NCI-H1105 treated with DMSO at 0.1 percent for 48 hours (cell line): ENCODE results near the gene TCF12.
A peak's percentile ranks its signal among the peaks of the same experiment; 100 is the strongest.

Experiments used
- DNase-seq: peaks from one replicate; lab custom pipeline; 2025; lab: John Stamatoyannopoulos, UW

The TCF12 gene

DNA sequence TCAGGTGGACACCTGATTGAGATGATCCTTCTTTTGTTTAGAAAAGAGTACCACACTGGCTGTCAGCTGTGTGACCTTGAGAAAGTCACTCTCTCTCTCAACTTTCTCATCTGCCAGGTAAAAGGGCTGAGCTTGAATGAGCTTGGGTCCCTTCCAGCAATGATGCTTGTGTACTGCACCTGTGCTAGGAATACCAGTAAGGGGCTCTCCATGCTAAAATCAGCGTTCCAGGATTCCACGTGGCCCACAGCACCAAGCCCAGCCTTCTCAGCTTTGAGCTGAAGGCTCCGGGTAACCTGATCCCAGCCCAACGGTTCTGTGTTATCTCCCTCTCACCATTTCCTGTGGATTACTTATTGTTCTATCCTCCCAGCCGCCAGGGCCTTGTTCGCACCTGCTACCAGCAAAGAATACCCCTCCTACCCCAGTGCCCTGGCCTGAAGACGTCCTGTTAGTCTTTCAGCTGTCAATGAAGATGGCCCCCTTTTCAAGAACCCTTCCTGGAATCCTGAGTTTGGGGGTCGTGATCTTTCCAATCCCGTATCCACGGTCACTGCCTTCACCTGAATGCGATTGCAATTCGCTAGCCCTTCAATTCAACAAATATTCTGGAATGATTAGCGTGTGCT, 403.6 kb downstream of the TCF12 start:
- peak; percentile 76 for DNase-seq

- DNase-seq: no peak
These were observed 404.3 kb downstream of the TCF12 start for GRCh38 chr15:57322602-57323250.

DNA sequence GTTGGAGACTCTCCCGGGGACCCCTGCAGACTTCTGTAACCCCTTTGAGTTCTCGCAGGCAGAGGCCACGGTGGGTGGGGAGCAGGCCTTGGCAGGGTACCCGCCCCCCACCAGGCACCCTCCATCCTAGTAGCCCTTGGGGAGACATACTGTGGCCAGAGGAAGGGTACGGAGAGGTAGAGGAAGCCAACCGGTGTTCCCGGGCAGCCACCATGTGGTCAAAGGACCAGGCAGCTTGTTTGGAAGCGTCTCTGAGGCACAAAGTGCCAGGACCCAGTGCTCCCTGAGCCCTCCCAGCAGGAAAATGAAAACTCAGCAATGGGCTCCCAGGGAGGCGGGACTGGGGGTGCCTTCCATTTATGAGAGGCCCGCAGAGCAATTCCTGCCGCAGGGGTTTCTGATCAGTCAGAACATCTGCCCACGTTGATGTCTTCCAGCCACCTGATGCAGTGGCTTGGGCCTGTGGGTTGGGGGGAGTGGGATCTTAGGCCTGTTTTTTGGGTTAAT, 404.9 kb downstream of the TCF12 start:
- no peak for DNase-seq

DNA sequence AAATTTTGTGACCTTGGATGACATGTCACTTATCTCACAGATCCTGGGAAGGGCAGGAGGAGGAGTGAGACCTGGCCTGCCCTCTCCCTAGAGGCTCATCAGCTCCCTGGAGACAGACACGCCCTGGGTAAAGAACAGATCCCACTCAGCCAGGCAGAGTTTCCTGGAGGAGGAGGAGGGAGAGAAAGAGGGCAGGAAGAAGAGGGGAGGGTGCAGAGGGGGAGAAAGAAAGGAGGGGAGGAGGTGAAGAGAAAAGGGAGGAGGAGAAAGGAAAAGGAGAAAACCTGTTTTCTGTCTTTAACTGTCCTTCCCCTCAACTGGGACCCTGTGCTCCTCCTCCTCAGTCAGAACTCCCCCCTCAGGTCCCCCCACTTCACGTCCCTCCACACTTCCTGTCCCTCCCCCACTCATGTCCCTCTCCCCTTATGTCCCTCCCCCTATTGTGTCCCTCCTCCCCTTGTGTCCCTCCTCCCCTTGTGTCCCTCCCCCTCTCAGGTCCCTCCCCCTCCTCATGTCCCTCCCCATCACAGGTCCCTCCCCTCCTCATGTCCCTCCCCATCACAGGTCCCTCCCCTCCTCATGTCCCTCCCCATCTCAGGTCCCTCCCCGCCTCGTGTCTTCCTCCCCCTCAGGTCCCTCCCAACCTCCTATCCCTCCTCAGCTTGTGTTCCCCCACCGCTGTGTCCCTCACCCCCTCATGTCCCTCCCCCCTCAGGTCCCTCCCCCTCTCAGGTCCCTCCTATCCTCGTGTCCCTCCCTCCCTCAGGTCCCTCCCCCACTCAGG, 405.6 kb downstream of the TCF12 start:
- DNase-seq: no peak

DNA sequence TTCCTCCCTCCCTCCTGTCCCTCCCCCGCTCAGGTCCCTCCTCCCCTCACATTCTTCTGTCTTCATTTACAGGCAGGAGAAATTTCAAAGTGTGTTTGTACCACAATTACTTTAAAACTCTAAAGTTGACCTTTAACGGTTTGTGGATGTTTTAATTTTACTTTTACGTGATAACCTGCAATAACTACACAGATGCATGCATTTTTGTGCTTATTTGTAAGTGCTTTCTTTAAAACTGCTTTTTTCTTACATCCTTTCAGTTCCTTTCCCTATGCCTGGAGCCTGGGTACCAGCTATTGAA, 406.1 kb downstream of the TCF12 start:
- no peak for DNase-seq

DNA sequence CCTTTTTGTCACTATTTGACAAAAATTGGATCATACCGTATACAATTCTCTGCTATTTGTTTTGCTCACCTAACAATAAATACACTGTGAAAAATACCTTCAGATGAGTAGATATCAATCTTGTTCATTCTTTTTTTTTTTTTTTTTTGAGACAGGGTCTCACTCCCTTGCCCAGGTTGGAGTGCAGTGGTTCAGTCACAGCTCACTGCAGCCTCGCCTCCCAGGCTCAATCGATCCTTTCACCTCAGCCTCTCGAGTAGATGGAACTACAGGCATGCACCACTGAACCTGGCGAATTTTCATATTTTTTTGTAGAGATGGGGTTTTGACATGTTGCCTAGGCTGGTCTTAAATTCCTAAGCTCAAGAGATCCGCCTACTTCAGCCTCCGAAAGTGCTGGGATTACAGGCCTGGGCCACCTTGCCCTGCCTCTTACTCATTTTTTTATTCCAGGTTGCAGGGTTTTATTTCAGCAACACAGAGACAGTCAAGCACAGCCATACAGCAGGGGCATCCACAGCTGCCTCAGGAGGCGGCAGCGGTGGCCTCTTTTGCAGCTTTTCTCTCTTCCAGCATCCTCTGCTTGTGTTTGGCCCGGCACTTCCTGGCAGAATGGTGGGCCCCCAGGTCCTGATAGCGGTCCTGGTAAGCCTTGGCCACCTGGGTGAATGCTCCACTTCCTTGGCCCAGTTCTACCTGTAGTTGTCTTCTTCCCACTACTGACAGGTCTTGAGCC, 406.7 kb downstream of the TCF12 start:
- DNase-seq: no peak

GRCh38 chr15:57326196-57326595, 407.8 kb downstream of the TCF12 start:
- DNase-seq: no peak

GRCh38 chr15:57327985-57328471, 409.6 kb downstream of the TCF12 start:
- no peak for DNase-seq

DNA sequence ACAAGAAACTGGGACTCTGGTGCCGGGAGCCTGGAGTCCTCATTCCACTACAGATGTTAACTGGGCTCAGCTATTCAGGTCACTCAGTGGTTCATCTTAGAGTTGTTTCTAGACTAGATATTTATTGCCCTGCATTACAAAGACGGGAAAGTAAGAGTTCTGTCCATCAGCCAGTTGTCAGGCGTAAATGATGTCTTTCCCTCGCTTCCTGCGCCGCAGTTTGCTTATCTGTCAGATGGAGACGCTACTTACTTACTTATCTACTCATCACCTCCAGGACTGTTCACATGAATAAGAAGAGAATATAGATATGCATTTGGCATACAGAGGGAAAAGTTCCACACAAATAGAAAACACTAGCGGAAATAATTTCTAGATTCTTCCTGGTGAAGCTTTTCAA, 410.0 kb downstream of the TCF12 start:
- no peak for DNase-seq

- no peak for DNase-seq
These were observed 410.5 kb downstream of the TCF12 start for GRCh38 chr15:57328897-57329296.

DNA sequence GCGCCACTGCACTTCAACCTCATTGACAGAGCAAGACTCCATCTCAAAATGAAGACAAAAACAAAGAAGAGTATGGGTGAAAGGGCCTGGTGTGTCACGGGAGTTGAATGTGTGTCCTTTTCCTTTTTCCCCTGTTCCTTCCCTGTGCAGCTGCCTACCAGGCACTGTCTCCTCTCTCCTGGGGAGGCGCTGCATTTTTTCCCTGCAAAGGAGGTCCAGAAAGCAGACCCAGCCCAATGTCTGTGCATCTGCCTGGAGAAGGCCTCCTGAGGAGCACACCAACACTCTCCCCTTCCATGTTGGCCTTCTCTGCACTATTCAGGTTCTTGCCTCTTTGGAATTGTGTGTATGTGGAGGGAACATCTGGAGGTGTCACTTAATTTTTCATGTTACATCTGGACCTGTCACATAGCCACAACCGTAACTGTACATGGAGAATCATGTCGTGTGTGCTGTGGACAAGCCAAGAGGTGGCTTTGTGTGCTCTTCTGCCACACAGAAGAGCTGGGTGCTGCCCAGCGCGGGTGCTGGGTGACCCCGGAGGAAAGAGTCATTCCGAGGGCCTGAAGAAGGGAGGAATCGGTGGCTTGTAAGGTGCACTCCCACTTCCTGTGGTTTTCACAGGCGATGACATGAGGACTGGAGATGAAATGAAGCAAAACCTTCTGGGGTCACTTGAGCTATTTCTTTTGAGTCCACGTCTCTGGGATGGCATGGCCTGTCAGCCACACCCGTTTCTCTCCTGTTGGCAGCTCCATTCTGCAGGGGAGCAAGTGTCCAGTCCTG, 411.3 kb downstream of the TCF12 start:
- DNase-seq: no peak

DNA sequence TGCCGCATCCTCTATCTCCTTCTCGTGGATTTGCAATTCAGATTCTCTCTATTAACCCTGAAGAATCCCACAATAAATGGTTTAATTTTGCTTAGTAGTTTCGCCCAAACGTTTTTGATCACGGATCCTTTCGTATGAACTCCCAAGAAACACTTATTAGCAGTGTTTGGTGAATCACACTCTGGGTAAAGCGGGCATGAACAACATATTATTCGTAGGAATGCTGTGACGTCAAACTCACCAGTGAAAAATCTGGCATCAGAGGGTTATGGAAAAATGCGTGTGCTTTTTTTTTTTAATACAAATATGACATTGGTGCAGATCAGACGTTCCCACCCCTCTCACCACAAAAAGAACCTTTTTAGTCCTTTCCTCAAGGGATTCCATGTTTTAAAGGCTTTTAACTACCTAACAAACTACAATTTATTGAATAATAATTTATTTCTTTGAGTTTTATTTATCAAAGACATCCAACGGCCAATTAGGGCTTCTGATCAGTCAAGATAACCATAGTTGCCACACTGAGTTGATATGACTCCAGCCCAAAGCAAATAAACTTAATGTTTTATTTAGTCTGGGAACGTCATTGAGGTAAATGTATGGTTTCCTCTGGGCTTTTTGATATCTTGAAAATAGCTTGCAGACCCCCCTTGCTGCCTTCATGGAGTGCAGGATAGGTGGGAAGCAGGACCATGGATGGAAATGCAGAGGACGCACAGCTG, 412.3 kb downstream of the TCF12 start:
- no peak for DNase-seq

DNA sequence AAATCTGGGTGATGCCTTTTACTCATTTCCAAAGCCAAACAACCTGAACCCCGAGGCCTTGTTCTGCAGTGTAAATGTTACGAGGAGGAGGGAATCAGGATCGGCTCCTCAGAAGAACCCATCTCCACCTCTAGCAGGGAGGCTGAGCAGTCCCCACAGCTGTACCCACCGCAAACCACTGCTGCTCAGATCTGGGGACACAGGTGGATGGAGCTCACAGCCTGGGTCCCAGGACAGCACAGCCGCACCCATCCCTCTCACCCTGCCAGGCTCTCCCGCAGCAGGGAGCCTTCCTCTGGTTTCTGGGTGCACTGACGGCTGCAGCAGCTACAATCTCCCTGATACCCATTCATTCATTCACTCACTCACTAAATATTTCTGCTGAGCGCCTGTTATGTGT, 413.9 kb downstream of the TCF12 start:
- DNase-seq: no peak

- no peak for DNase-seq
These were observed 415.0 kb downstream of the TCF12 start for GRCh38 chr15:57333487-57333886.

GRCh38 chr15:57334257-57334656, 415.8 kb downstream of the TCF12 start:
- no peak for DNase-seq

- DNase-seq: no peak
These were observed 416.9 kb downstream of the TCF12 start for GRCh38 chr15:57335293-57335715.

- no peak for DNase-seq
These were observed 417.3 kb downstream of the TCF12 start for GRCh38 chr15:57335719-57336118.

GRCh38 chr15:57337868-57338411, 419.5 kb downstream of the TCF12 start:
- no peak for DNase-seq

DNA sequence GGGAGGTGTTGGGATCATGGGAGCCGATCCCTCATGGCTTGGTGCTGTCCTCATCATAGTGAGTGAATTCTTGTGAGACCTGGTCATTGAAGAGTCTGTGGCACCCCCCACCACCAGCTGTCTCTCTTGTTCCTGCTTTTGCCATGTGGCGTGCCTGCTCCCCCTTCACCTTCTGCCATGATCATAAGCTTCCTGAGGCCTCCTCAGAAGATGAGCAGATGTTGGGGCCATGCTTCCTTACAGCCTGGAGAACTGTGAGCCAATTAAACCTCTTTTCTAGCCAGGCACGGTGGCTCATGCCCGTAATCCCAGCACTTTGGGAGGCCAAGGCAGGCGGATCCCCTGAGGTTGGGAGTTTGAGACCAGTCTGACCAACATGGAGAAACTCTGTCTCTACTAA, 420.9 kb downstream of the TCF12 start:
- no peak for DNase-seq
